ENCODE data around the gene BRF1.

DNA sequence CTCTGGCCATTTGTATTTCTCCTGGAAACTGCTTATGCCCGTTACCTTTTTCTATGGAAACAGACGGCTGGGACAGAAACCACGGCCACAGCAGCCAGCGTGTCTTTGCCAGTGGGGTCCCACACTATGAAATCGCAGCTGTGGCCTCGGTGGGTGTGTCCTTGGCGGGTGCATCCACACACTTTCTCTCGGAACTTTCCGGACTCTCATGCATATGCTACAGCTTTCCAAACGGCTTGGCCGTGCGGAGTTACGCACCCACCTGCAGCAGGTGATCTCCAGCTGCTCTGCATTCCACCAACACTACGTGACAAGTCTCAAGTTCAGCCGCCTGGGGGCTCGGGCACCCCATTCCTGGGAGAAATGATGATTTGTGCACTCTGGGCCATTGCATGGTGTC lies 53.8 kb downstream of the BRF1 start:
- TF ChIP-seq, protein P1, sequence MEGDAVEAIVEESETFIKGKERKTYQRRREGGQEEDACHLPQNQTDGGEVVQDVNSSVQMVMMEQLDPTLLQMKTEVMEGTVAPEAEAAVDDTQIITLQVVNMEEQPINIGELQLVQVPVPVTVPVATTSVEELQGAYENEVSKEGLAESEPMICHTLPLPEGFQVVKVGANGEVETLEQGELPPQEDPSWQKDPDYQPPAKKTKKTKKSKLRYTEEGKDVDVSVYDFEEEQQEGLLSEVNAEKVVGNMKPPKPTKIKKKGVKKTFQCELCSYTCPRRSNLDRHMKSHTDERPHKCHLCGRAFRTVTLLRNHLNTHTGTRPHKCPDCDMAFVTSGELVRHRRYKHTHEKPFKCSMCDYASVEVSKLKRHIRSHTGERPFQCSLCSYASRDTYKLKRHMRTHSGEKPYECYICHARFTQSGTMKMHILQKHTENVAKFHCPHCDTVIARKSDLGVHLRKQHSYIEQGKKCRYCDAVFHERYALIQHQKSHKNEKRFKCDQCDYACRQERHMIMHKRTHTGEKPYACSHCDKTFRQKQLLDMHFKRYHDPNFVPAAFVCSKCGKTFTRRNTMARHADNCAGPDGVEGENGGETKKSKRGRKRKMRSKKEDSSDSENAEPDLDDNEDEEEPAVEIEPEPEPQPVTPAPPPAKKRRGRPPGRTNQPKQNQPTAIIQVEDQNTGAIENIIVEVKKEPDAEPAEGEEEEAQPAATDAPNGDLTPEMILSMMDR (IDR thresholded peaks at IDR 0.05), result no peak
- no peak for TF ChIP-seq POLR2A (IDR thresholded peaks at IDR 0.05)

All from thyroid gland (tissue), 4 donors.